Measurements from ENCODE around the gene NOXA1.

NOXA1 gene

GRCh38 chr9:137426018-137426681 is 3.0 kb downstream of the NOXA1 start:
- no peak overlapping the region for H3K4me3 ChIP-seq (ENCODE audit: low read depth, low read length)

DNA sequence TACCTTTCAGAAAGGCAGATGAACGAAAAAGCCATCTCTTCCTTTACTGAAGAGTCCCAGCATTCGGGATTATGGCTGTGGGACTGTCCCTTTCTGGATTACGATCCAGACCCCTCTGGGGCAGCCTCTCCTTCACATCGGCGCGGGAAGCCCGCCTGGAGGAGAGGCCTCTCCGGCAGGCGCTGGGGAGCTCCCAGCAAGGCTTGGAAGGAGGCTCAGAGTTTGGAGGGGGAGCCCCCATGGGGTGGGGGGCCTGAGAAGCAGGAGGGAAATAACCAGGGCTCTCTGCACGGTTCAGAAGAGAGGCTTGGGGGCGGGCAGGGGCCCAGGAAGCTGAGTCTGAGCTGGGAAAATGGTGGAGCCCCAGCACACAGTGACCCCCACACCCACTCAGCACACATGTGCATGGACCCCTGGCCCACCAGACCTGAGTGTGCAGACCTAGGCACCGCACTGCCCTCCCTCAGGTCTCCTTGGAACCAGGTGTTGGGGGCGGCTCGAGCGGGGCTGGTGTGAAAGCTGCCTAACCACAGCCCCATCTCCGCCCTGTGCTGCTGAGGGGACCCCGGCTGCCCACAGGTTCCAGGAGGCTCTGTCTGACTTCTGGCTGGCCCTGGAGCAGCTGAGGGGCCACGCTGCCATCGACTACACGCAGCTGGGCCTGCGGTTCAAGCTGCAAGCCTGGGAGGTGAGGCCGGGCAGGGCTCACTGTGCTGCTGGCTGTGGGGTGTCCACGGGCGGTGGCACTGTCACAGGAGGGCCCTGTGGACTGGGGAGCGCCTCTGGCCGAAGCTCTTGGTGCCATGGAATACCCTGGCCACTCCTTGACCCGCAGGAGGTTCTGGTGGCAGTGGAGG is 4.5 kb downstream of the NOXA1 start:
- H3K4me3 ChIP-seq (ENCODE audit: low read depth, low read length), result no peak overlapping the region

GRCh38 chr9:137428311-137428630 is 5.1 kb downstream of the NOXA1 start:
- H3K4me3 ChIP-seq (ENCODE audit: low read depth, low read length), result no peak overlapping the region

DNA sequence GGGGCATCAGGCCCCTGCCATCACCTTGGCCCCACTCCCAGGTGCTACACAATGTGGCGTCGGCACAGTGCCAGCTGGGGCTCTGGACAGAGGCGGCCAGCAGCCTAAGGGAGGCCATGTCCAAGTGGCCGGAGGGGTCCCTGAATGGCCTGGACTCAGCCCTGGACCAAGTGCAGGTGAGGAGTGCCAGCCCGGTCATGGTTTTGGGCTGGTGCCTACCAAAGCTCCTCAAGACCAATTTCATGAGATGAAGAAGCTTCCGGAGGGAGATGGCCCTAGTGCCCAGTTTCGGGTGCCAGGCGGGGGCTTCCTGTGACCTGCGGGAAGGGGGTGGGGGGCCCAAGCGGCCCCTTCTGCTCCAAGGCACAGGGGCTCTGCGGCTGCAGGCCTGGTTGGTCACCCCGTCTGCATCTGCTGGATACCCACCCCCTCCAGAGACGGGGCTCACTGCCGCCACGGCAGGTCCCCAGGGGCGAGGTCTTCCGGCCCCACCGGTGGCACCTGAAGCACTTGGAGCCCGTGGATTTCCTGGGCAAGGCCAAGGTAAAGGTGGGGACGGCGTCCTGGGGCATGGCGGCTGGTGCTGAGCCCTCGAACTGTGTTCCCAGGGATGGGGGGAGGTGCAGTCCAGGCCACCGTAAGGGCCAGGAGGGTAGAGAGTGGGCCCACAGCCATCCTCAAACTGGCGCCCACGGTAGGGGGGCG is 5.8 kb downstream of the NOXA1 start:
- no peak overlapping the region for H3K4me3 ChIP-seq (ENCODE audit: low read depth, low read length)

DNA sequence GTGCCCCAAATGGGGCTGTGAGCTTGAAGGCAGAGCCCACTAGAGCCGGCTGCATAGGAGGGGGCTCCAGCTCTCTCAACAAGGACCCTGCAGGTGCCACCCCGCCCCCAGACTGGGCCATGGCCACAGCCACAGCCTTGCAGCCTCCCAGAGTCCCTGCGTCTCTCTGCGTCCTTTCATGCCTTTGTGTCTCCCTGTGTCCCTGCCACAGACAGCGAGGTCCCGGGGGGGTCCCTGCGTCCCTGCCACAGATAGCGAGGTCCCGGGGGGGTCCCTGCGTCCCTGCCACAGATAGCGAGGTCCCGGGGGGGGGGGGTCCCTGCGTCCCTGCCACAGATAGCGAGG is 6.3 kb downstream of the NOXA1 start:
- H3K4me3 ChIP-seq (ENCODE audit: low read depth, low read length), result no peak overlapping the region

- H3K4me3 ChIP-seq (ENCODE audit: low read depth, low read length), result no peak overlapping the region
Measured at GRCh38 chr9:137429974-137430722, 7.0 kb downstream of the NOXA1 start.

GRCh38 chr9:137430723-137431415 is 7.7 kb downstream of the NOXA1 start:
- no peak overlapping the region for H3K4me3 ChIP-seq (ENCODE audit: low read depth, low read length)

GRCh38 chr9:137431416-137431931 is 8.3 kb downstream of the NOXA1 start:
- H3K4me3 ChIP-seq (ENCODE audit: low read depth, low read length), result no peak overlapping the region

- H3K4me3 ChIP-seq (ENCODE audit: low read depth, low read length), result no peak overlapping the region
Measured at GRCh38 chr9:137432687-137433348, 9.6 kb downstream of the NOXA1 start.

DNA sequence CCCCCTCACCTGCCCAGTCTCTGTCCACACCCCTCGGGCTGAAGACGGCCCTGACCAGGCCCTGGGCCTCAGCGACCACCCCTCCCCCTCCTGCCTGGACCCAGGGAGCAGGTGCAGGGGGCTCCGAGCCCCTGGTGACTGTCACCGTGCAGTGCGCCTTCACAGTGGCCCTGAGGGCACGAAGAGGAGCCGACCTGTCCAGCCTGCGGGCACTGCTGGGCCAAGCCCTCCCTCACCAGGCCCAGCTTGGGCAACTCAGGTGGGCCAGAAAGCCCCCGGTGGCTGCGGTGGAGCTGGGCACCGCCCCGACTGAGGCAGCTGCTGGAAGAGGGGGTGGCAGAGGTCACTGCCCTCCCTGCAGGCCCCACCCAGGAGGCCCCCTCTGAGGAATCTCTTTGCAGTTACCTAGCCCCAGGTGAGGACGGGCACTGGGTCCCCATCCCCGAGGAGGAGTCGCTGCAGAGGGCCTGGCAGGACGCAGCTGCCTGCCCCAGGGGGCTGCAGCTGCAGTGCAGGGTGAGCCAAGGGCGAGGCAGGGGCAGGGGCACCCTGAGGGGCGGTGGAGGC is 10.2 kb downstream of the NOXA1 start:
- H3K4me3 ChIP-seq (ENCODE audit: low read depth, low read length), result no peak overlapping the region

DNA sequence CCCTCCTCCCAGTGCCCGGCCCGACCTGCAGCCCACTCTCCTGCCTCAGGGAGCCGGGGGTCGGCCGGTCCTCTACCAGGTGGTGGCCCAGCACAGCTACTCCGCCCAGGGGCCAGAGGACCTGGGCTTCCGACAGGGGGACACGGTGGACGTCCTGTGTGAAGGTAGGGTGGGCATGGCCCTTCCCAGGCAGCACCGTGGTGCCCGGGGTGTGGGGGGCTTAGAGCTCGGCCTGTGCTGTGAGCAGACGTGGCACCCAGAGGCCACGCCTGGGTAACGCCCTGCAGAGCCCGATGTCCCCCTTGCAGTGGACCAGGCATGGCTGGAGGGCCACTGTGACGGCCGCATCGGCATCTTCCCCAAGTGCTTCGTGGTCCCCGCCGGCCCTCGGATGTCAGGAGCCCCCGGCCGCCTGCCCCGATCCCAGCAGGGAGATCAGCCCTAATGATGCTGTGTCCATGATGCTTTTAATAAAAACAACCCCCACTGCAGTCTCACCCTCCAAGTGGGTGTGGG is 10.8 kb downstream of the NOXA1 start:
- H3K4me3 ChIP-seq (ENCODE audit: low read depth, low read length), result no peak overlapping the region

DNA sequence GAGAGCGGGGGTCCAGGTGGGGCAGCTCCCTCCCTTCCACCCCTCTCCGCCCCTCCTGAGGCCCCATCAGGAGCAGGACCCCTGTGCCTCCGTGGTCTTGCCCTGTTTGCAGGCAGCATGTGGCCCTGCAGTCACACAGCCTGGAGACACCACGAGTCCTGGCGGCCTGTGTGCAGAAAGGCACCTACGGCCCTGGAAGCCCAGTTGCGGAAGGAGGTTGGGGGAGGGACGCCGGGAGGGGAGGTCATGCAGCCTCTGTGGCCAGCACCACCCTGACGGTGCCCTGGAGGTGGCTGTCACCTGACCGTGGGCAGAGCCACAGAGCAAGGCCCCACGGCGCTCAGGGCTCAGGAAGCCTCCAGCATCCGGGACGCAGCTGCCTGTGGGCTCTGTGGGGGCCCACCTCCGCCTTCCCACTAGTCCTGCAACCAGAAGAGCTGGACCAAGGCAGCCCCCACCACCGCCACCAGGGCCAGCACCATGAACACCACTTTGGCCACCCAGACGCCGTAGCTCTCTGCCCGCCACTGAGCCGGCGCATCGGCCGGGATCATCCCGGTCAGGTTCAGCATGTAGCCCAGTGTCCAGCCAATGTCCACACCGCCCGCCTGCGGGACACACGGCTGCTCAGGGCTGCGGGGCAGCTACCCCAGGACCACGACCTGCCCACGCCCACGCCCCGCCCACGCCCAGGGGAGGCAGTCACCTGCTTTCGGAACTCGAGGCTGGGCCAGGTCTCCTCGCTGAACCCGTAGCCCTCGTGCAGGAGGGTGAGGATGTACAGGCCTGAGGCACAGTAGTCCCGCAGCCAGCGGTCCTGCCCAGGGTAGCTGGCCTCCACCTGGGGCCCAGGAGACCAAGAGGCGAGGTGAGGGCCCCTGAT is 11.5 kb downstream of the NOXA1 start:
- no peak overlapping the region for H3K4me3 ChIP-seq (ENCODE audit: low read depth, low read length)

GRCh38 chr9:137435381-137435891 is 12.2 kb downstream of the NOXA1 start:
- no peak overlapping the region for H3K4me3 ChIP-seq (ENCODE audit: low read depth, low read length)

DNA sequence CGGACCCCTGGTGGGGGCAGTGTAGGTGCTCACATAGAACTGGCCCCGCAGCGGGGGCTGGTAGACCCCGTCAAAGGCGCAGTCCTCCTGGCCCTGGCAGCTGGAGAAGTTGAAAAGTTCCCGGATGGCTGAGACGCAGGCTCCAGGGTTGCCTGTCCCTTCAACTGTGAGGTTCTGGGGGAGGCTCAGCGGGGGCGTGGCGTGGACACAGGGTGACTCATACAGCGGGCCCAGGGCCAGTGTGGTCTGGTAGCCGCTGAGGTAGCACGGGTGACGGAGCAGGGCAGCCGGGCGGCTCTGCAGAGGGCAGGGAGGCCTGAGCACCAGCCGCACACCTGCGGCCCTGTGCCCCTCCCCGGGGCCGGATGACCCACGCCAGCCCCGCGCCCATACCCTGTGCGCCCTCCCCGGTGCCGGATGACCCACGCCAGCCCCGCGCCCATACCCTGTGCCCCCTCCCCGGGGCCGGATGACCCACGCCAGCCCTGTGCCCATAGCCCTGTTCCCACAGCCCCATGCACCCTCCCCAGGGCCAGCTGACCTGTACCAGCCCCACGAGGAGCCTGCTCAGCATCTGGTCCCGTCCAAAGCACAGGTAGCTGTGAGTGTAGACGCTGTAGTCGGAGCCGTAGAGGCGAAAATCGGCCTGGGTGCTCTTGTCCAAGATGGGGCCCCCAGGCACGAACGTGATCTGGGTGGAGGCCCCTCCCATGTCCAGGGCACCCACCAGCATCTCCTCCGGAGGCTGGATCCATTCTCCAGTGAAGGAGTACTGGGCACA is 13.0 kb downstream of the NOXA1 start:
- H3K4me3 ChIP-seq (ENCODE audit: low read depth, low read length), result no peak overlapping the region

- H3K4me3 ChIP-seq (ENCODE audit: low read depth, low read length), result no peak overlapping the region
Measured at GRCh38 chr9:137436761-137437600, 13.8 kb downstream of the NOXA1 start.
